ENCODE data around the gene DDIT3. TPM values are rescaled to one million over a fixed set of nuclear protein-coding genes. Genes with fewer than 3 reads are reported as not detected.

Gene DDIT3
- total and polyA plus RNA-seq, 2 of the 8 experiments (the other 6 are each of a cell fraction or from before 2014, with no cell fraction given) = 4.9 to 5.7 TPM

- FAIRE-seq (no peak), DNase-seq (ENCODE audit: low read depth in 1 of 2, low spot score in 2 of 2) (no peak)
- H2BK12ac ChIP-seq (ENCODE audit: low read depth, low read length) = peak overlapping the region; percentile 4; the same call in 1 of the 2 replicates
- no peak overlapping the region for H3K23ac ChIP-seq (ENCODE audit: insufficient read length)
- ChIA-PET POLR2A (ENCODE audit: partially characterized antibody) (interaction anchor here (1.1 to 1.4 kb wide), 3 partner anchors 48 to 237 kb away, joined by 3 to 5 read pairs (median 4); partner anchors contain the start of gene DCTN2), CTCF (ENCODE audit: partially characterized antibody) (interaction anchor here (1.0 to 25.1 kb wide), 6 partner anchors 9 to 251 kb away, joined by 4 to 441 read pairs (median 6); partner anchors contain the start of genes GLI1, INHBE and MARS1)
- H3K9ac ChIP-seq (replicated peaks in 1 of 4; ENCODE audit: extremely low read depth in 1 of 4, low read depth in 3 of 4, low read length in 3 of 4) = no peak overlapping the region
- H3K79me1 ChIP-seq (ENCODE audit: low read depth, low read length) = no peaks in the 10 kb centered on the region
- H3K4me3 ChIP-seq (ENCODE audit: extremely low read depth in 1 of 4, insufficient read depth in 2 of 4, low read depth in 3 of 4, low read length in 4 of 4) = no peak overlapping the region
- H3K9me3 ChIP-seq (ENCODE audit: insufficient read depth in 2 of 2, low read depth in 1 of 2, low read length in 1 of 2) = no peaks in the 10 kb centered on the region
- H2AK5ac ChIP-seq (ENCODE audit: low read depth, low read length) = no peak overlapping the region; the same call in 1 of the 2 replicates
- H2AFZ ChIP-seq (ENCODE audit: low read length) = no peak overlapping the region
- peaks cover 20 to 43% (median 40%) of the 10 kb centered on the region in 4 experiments for H3K27me3 ChIP-seq (replicated peaks in 1 of 4; ENCODE audit: control insufficient read depth in 3 of 4, extremely low read depth in 1 of 4, insufficient read depth in 3 of 4, low read length in 3 of 4)
- WGBS, 2 experiments (ENCODE audit: extremely low coverage in 1 of 2, insufficient coverage in 1 of 2, insufficient read length in 1 of 2, insufficient replicate concordance in 2 of 2, low coverage in 1 of 2, low lambda C conversion rate in 2 of 2, missing lambda C conversion rate in 1 of 2) = 88% methylated on average over 10 of the region's 12 CpGs; no CpG with 5 or more reads in 1 of the 2 experiments
- H3K23me2 ChIP-seq (ENCODE audit: low read depth, low read length) = peaks cover 8% of the 10 kb centered on the region; the same call in 1 of the 2 replicates
- H3K36me3 ChIP-seq (ENCODE audit: control insufficient read depth in 2 of 4, insufficient read depth in 4 of 4, low read length in 3 of 4) = no peaks in the 10 kb centered on the region
- H3K27ac ChIP-seq (ENCODE audit: low read depth, low read length) = no peak overlapping the region
- H4K8ac ChIP-seq (ENCODE audit: extremely low read depth, insufficient read depth, low read length) = peak overlapping the region; percentile 11; the same call in 1 of the 2 replicates
- peak overlapping the region; percentile 7; the same call in 1 of the 2 replicates for H2BK5ac ChIP-seq (ENCODE audit: low read depth, low read length)
- H4K91ac ChIP-seq (replicated peaks; ENCODE audit: insufficient read length, low read length) = no peak overlapping the region
- H3K79me2 ChIP-seq (ENCODE audit: control insufficient read depth in 1 of 2, insufficient read depth in 2 of 2, low read length in 2 of 2) = no peaks in the 10 kb centered on the region
- peaks cover 0 to 4% of the 10 kb centered on the region in 2 experiments for H4K20me1 ChIP-seq (replicated peaks in 1 of 2; ENCODE audit: control insufficient read depth in 1 of 2, insufficient read depth in 2 of 2, low read length in 2 of 2)
- H3K18ac ChIP-seq (ENCODE audit: extremely low read depth, low read length) = peak overlapping the region; percentile 24; the same call in 1 of the 2 replicates
- peak overlapping the region; percentile 78; the same call in 1 of the 2 replicates for H2BK20ac ChIP-seq (ENCODE audit: low read length)
- no peak overlapping the region for H3K4ac ChIP-seq (replicated peaks; ENCODE audit: insufficient read length, low read depth, low read length)
- no peak overlapping the region for H3K4me2 ChIP-seq (ENCODE audit: insufficient read depth in 1 of 2, low read depth in 2 of 2, low read length in 2 of 2)
- H4K5ac ChIP-seq (ENCODE audit: insufficient read length, low read depth, low read length) = no peak overlapping the region
- no peak overlapping the region for H3K14ac ChIP-seq (ENCODE audit: insufficient read length)
- no peak overlapping the region for H3K56ac ChIP-seq (replicated peaks; ENCODE audit: insufficient read length, low read depth, low read length)
- peaks cover 0 to 25% (median 11%) of the 10 kb centered on the region in 4 experiments; a peak in 6 of 7 replicates for H3K4me1 ChIP-seq (replicated peaks in 1 of 4; ENCODE audit: control insufficient read depth in 3 of 4, insufficient read depth in 4 of 4, low read length in 3 of 4)
- no peak overlapping the region for H2BK120ac ChIP-seq (replicated peaks; ENCODE audit: low read depth, low read length)
- peak overlapping the region; percentile 36; the same call in 1 of the 2 replicates for H2BK15ac ChIP-seq (ENCODE audit: low read length)
- TF ChIP-seq BACH1 (IDR thresholded peaks at IDR 0.05; ENCODE audit: low read length) (no peak), HDAC6 (IDR thresholded peaks at IDR 0.05; ENCODE audit: low read depth, low read length) (no peak), NANOG (IDR thresholded peaks at IDR 0.05; ENCODE audit: insufficient read depth, low read depth, low read length, poor library complexity, severe bottlenecking) (no peak), POU5F1 (IDR thresholded peaks at IDR 0.05; ENCODE audit: low read depth, low read length) (no peak), RBBP5 (IDR thresholded peaks at IDR 0.05; ENCODE audit: borderline replicate concordance, low read depth, low read length) (no peak)
These were observed 42.3 kb downstream of the DDIT3 start for GRCh38 chr12:57477710-57478681.

Measured in H1 (cell line).